Measurements from ENCODE around the gene TBC1D12. TPM values are rescaled to one million over a fixed set of nuclear protein-coding genes. Genes with fewer than 3 reads are reported as not detected.

TBC1D12 gene
- polyA plus RNA-seq (2011; rRNA removed) (4.1 and 4.7 TPM in 2 replicates), polyA minus RNA-seq (2011; rRNA and poly(A)+ RNA removed) (2.7 and 4.8 TPM in 2 replicates)

GRCh38 chr10:94402204-94402842 is at the start of gene TBC1D12:
Gene TBC1D12, plus strand, starts transcription at chr10:94402541. Its CDS starts 73 bp downstream, at chr10:94402614.
- H3K27me3 ChIP-seq (ENCODE audit: control insufficient read depth, insufficient read depth, low read length), result no peaks in the 10 kb centered on the region
- H3K4me3 ChIP-seq (ENCODE audit: low read depth, low read length), result peak within 1 kb of the TSS; percentile 77
- TF ChIP-seq CTCF (IDR thresholded peaks at IDR 0.05; ENCODE audit: low read depth, low read length), result no peak
- no peaks in the 10 kb centered on the region; the same call in 1 of the 2 replicates for H3K9me3 ChIP-seq (ENCODE audit: control insufficient read depth, insufficient read depth, low read length)
- H3K27ac ChIP-seq (ENCODE audit: low read depth, low read length), result peak within 1 kb of the TSS; percentile 83
- CTCF ChIA-PET, result interaction anchor here (0.6 to 1.7 kb wide), 6 partner anchors 39 to 486 kb away, joined by 3 to 11 read pairs (median 4); no protein-coding TSS in a partner anchor
- POLR2A ChIA-PET, result interaction anchor here (0.7 to 1.4 kb wide), 6 partner anchors 9 to 529 kb away, joined by 4 to 8 read pairs (median 4); no protein-coding TSS in a partner anchor
- DNase-seq (ENCODE audit: low read depth, low spot score), result peak; percentile 90

- Histone ChIP-seq H3K4me3 (ENCODE audit: low read depth, low read length) (no peak overlapping the region), H3K9me3 (ENCODE audit: control insufficient read depth, insufficient read depth, low read length) (no peaks in the 10 kb centered on the region), H3K27me3 (ENCODE audit: control insufficient read depth, insufficient read depth, low read length) (no peaks in the 10 kb centered on the region), H3K27ac (ENCODE audit: low read depth, low read length) (no peak overlapping the region)
- ChIA-PET CTCF (interaction anchor here (0.7 to 2.2 kb wide), 5 partner anchors 10 to 436 kb away, joined by 3 to 19 read pairs (median 7); partner anchors contain the start of gene NOC3L), POLR2A (no interaction called here)
- TF ChIP-seq CTCF (IDR thresholded peaks at IDR 0.05; ENCODE audit: low read depth, low read length), result no peak
- DNase-seq (ENCODE audit: low read depth, low spot score), result no peak
These were observed 49.0 kb upstream of the TBC1D12 start for GRCh38 chr10:94353336-94353735.

GRCh38 chr10:94355841-94356240 is 46.5 kb upstream of the TBC1D12 start:
- CTCF ChIA-PET, result interaction anchor here (1.5 to 4.5 kb wide), 3 partner anchors 36 to 439 kb away, joined by 6 to 36 read pairs (median 9); no protein-coding TSS in a partner anchor
- Histone ChIP-seq H3K27me3 (ENCODE audit: control insufficient read depth, insufficient read depth, low read length) (no peaks in the 10 kb centered on the region), H3K9me3 (ENCODE audit: control insufficient read depth, insufficient read depth, low read length) (no peaks in the 10 kb centered on the region), H3K27ac (ENCODE audit: low read depth, low read length) (no peak overlapping the region), H3K4me3 (ENCODE audit: low read depth, low read length) (no peak overlapping the region)
- no peak for TF ChIP-seq CTCF (IDR thresholded peaks at IDR 0.05; ENCODE audit: low read depth, low read length)
- POLR2A ChIA-PET, result no interaction called here
- no peak for DNase-seq (ENCODE audit: low read depth, low spot score)

- H3K4me3 ChIP-seq (ENCODE audit: low read depth, low read length), result no peak overlapping the region
- no peak overlapping the region for H3K27ac ChIP-seq (ENCODE audit: low read depth, low read length)
- CTCF ChIA-PET, result interaction anchor here (1.5 to 4.5 kb wide), 3 partner anchors 37 to 441 kb away, joined by 6 to 36 read pairs (median 7); no protein-coding TSS in a partner anchor
- DNase-seq (ENCODE audit: low read depth, low spot score), result no peak
- no peak for TF ChIP-seq CTCF (IDR thresholded peaks at IDR 0.05; ENCODE audit: low read depth, low read length)
- no peaks in the 10 kb centered on the region for H3K9me3 ChIP-seq (ENCODE audit: control insufficient read depth, insufficient read depth, low read length)
- no peaks in the 10 kb centered on the region for H3K27me3 ChIP-seq (ENCODE audit: control insufficient read depth, insufficient read depth, low read length)
- POLR2A ChIA-PET, result no interaction called here
These were observed 45.1 kb upstream of the TBC1D12 start for GRCh38 chr10:94357193-94357592.

- no peak for TF ChIP-seq CTCF (IDR thresholded peaks at IDR 0.05; ENCODE audit: low read depth, low read length)
- POLR2A ChIA-PET, result interaction anchor here (0.6 to 1.0 kb wide), 4 partner anchors 9 to 96 kb away, joined by 3 to 4 read pairs (median 3); no protein-coding TSS in a partner anchor
- CTCF ChIA-PET, result interaction anchor here (0.6 to 4.5 kb wide), 7 partner anchors 38 to 442 kb away, joined by 3 to 36 read pairs (median 4); no protein-coding TSS in a partner anchor
- Histone ChIP-seq H3K9me3 (ENCODE audit: control insufficient read depth, insufficient read depth, low read length) (no peaks in the 10 kb centered on the region), H3K27me3 (ENCODE audit: control insufficient read depth, insufficient read depth, low read length) (no peaks in the 10 kb centered on the region), H3K27ac (ENCODE audit: low read depth, low read length) (peak overlapping the region; percentile 77), H3K4me3 (ENCODE audit: low read depth, low read length) (peak overlapping the region; percentile 41)
- DNase-seq (ENCODE audit: low read depth, low spot score), result peak; percentile 85
These were observed 43.9 kb upstream of the TBC1D12 start for GRCh38 chr10:94358480-94358879.

Measured in AG04450 (cell line).